Natural killer cell (primary cell): ENCODE measurements around the gene CYBB. TPM values are rescaled to one million over a fixed set of nuclear protein-coding genes. Genes with fewer than 3 reads are reported as not detected.

Experiments
- ATAC-seq, 3 donors: fragments of 150-1000 bp in 2 of 3; fragments of 200-7000 bp in 1 of 3; cut with Tn5 transposase; 1 replicate in 1 of 3; 2 replicates in 2 of 3; pipeline ENCODE4 v1.10.0; 2021; ENCODE audit warnings: mild to moderate bottlenecking in 2 of 3, moderate library complexity in 2 of 3
- DNase-seq, 2 donors: peaks; one replicate each; pipeline versions ENCODE4 v3.0.0 to v3.0.0-alpha.2; 2013 to 2021; ENCODE audit warnings: mixed read lengths in 1 of 2
- H3K27ac ChIP-seq: one replicate; pipeline ENCODE4 v1.5.1; 2013; ENCODE audit warnings: mild to moderate bottlenecking, low read length
- H3K27me3 ChIP-seq: one replicate; pipeline ENCODE4 v1.6.1; 2013; ENCODE audit warnings: low read length; ENCODE audit not compliant: control insufficient read depth, insufficient read depth
- H3K36me3 ChIP-seq: one replicate; pipeline ENCODE4 v1.6.1; 2013; ENCODE audit warnings: low read length; ENCODE audit not compliant: control insufficient read depth, insufficient read depth
- H3K4me1 ChIP-seq: one replicate; pipeline ENCODE4 v1.6.1; 2013; ENCODE audit warnings: low read length; ENCODE audit not compliant: control insufficient read depth, insufficient read depth
- H3K4me3 ChIP-seq: one replicate; pipeline ENCODE4 v1.5.1; 2013; ENCODE audit warnings: low read length
- H3K9me3 ChIP-seq: one replicate; pipeline ENCODE4 v1.6.1; 2013; ENCODE audit warnings: low read length; ENCODE audit not compliant: control insufficient read depth, insufficient read depth
- H3K27ac Mint-ChIP-seq, 2 donors: one replicate each; pipeline ENCODE4 v1.8.0; 2022; ENCODE audit warnings: mild to moderate bottlenecking in 2 of 2, mixed read lengths in 2 of 2, moderate library complexity in 1 of 2
- H3K27me3 Mint-ChIP-seq, 2 donors: one replicate each; pipeline ENCODE4 v1.8.0; 2022; ENCODE audit warnings: low read depth in 2 of 2, mixed read lengths in 2 of 2
- H3K36me3 Mint-ChIP-seq: one replicate; pipeline ENCODE4 v1.8.0; 2022; ENCODE audit warnings: mixed read lengths
- H3K4me1 Mint-ChIP-seq, 2 donors: one replicate each; pipeline ENCODE4 v1.8.0; 2022; ENCODE audit warnings: mixed read lengths in 2 of 2
- H3K4me3 Mint-ChIP-seq: one replicate; pipeline ENCODE4 v1.8.0; 2022; ENCODE audit warnings: mild to moderate bottlenecking, moderate library complexity, mixed read lengths
- H3K9me3 Mint-ChIP-seq, 2 donors: one replicate each; pipeline ENCODE4 v1.8.0; 2022; ENCODE audit warnings: mixed read lengths in 2 of 2
- CTCF ChIP-seq: fragments of 200-600 bp; IDR thresholded peaks from one replicate; pipeline ENCODE4 v1.8.0; 2022; ENCODE audit warnings: antibody characterized with exemption
- WGBS: methylation state at CpG from one replicate; pipeline ENCODE4 v1.1.7; 2013; ENCODE audit warnings: missing lambda C conversion rate; ENCODE audit not compliant: insufficient coverage; 5-methylcytosine and 5-hydroxymethylcytosine counted together
- intact Hi-C: fragments of 100-400 bp; cut with micrococcal nuclease; formaldehyde crosslinking; loops from one replicate; pipeline ENCODE4 v1.14.2; 2022
- total RNA-seq, 4 donors: library from RNA; stranded (reverse); fragments of 120-200 nt in 1 of 4; gene quantifications; one replicate each; pipeline versions ENCODE4 v1.2.3 to v1.2.4, GENCODE V29; 2013 to 2022

CYBB gene
- total RNA-seq, 3 donors from 2014 or later (not counting 1 experiment from before 2014, with no cell fraction given) = 11.3 to 25.6 (median 20.9) TPM

DNA sequence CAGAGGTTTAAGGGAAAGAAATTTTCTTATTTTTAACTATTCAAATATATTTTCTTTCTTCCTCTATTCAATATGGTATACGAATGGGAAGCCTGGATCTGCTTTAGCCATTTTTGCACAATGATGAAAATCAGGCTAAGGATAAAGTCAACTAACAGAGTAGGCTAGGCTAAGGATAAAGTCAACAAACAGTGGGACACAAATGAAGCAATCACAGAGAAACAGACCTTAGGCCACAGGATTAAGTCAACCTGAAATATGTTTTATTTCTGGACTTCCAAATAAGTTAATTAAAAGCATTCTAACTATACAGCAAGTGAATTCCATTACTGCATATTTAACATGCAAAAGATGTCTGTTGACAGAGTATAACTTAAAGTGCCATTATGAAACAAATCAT, 50.5 kb downstream of the CYBB start:
- Histone ChIP-seq H3K36me3 (no peaks in the 10 kb centered on the region), H3K4me1 (no peaks in the 10 kb centered on the region), H3K27me3 (no peaks in the 10 kb centered on the region), H3K4me3 (no peak overlapping the region), H3K9me3 (no peaks in the 10 kb centered on the region), H3K27ac (no peak overlapping the region)
- no peak for TF ChIP-seq CTCF
- Mint-ChIP-seq H3K27me3 (peaks cover 0 to 7% of the 10 kb centered on the region in 2 donors), H3K36me3 (no peaks in the 10 kb centered on the region), H3K27ac (no peak overlapping the region), H3K4me1 (peaks cover 0 to 5% of the 10 kb centered on the region in 2 donors), H3K4me3 (no peak overlapping the region), H3K9me3 (no peaks in the 10 kb centered on the region)
- ATAC-seq (no peak), DNase-seq (no peak)
- WGBS = no CpG with 5 or more reads among the region's 1 CpG
- intact Hi-C loops = no loop called here

DNA sequence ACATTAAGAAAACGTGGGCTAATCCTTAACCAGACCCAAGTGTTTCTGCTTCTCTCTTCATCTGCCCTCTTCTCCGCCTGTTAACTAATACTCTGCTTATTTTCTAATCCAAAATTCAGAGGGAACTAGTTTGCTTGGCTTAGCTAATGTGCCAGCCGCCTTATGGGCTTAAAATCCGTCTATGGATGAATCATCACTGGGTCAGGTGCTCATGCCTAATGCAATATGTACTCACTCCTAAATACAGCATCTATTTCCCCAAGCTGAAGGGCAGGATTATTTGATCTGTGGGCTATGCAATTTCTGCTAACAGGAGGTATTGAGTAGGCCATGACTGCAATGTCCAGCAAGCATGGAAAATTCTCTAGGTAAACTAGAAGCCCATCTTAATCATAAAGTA, 55.1 kb downstream of the CYBB start:
- H3K36me3 ChIP-seq = peaks cover 3% of the 10 kb centered on the region
- H3K27ac ChIP-seq = no peak overlapping the region
- no peaks in the 10 kb centered on the region for H3K4me1 ChIP-seq
- DNase-seq = no peak
- no peak overlapping the region for H3K4me3 ChIP-seq
- ATAC-seq = no peak
- intact Hi-C loops = no loop called here
- TF ChIP-seq CTCF = no peak
- H3K27ac Mint-ChIP-seq = no peak overlapping the region
- H3K27me3 Mint-ChIP-seq = peaks cover 0 to 5% of the 10 kb centered on the region in 2 donors
- WGBS = 94% methylated on average over 4 of the region's 4 CpGs
- H3K9me3 ChIP-seq = no peaks in the 10 kb centered on the region
- H3K9me3 Mint-ChIP-seq = no peaks in the 10 kb centered on the region
- H3K4me3 Mint-ChIP-seq = no peak overlapping the region
- H3K27me3 ChIP-seq = no peaks in the 10 kb centered on the region
- no peaks in the 10 kb centered on the region for H3K36me3 Mint-ChIP-seq
- peaks cover 0 to 2% of the 10 kb centered on the region in 2 donors for H3K4me1 Mint-ChIP-seq

DNA sequence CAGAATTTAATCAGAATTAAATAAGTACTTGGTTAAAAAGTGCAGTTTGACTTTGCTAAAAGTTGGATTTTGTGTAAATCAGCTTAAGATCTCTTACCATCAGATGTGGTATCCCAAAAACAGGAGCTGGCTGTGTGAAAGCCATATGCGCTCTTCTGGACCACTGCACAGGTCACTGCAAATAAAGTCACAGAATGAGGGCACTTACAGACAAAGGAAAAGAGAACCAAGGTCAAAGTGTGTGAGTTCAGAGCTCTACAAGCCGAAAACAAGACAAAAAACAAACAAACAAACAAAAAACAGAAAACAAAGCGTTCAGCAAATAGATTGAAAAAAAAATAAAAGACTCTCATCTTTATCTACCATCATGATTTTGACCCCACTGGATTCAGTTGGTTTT, 61.1 kb downstream of the CYBB start:
- Histone ChIP-seq H3K4me1 (no peaks in the 10 kb centered on the region), H3K4me3 (no peak overlapping the region), H3K36me3 (peaks cover 3% of the 10 kb centered on the region), H3K27ac (no peak overlapping the region), H3K27me3 (no peaks in the 10 kb centered on the region), H3K9me3 (no peaks in the 10 kb centered on the region)
- WGBS = 100% methylated on average over 2 of the region's 3 CpGs
- no peak for TF ChIP-seq CTCF
- H3K27me3 Mint-ChIP-seq = no peaks in the 10 kb centered on the region
- no peaks in the 10 kb centered on the region for H3K36me3 Mint-ChIP-seq
- H3K4me1 Mint-ChIP-seq = no peaks in the 10 kb centered on the region
- DNase-seq = no peak
- H3K9me3 Mint-ChIP-seq = no peaks in the 10 kb centered on the region
- no peak overlapping the region for H3K27ac Mint-ChIP-seq
- H3K4me3 Mint-ChIP-seq = no peak overlapping the region
- intact Hi-C loops = no loop called here
- no peak for ATAC-seq

- Histone ChIP-seq H3K36me3 (no peaks in the 10 kb centered on the region), H3K27me3 (no peaks in the 10 kb centered on the region), H3K27ac (no peak overlapping the region), H3K4me1 (peaks cover 3% of the 10 kb centered on the region), H3K4me3 (no peak overlapping the region), H3K9me3 (no peaks in the 10 kb centered on the region)
- intact Hi-C loops = no loop called here
- Mint-ChIP-seq H3K27ac (peak overlapping the region in 1 of 2 donors; percentile 2), H3K27me3 (peaks cover 1 to 4% of the 10 kb centered on the region in 2 donors), H3K4me1 (no peaks in the 10 kb centered on the region), H3K9me3 (no peaks in the 10 kb centered on the region), H3K36me3 (no peaks in the 10 kb centered on the region), H3K4me3 (no peak overlapping the region)
- ATAC-seq (no peak), DNase-seq (no peak)
- no peak for TF ChIP-seq CTCF
Observed at GRCh38 chrX:37844622-37845021, 64.8 kb downstream of the CYBB start.
